HepG2 (cell line): ENCODE data around the gene SHC1. TPM values are rescaled to one million over a fixed set of nuclear protein-coding genes. Genes with fewer than 3 reads are reported as not detected.

ENCODE experiments used
- CSRNP1 ChIP-seq: sonication (generic); formaldehyde crosslinking; IDR thresholded peaks from 2 replicates; pipeline ENCODE4 v1.8.1; 2023; ENCODE audit warnings: mild to moderate bottlenecking, missing genetic modification reagents
- SAFB2 ChIP-seq: sonication (generic); formaldehyde crosslinking; IDR thresholded peaks from 2 replicates; pipeline ENCODE4 v1.5.1; 2020; ENCODE audit warnings: missing genetic modification reagents, low read depth, mild to moderate bottlenecking, borderline replicate concordance
- SNAPC4 ChIP-seq: sonication (generic); formaldehyde crosslinking; IDR thresholded peaks from 2 replicates; pipeline ENCODE4 v1.4.0; 2020; ENCODE audit warnings: mild to moderate bottlenecking, missing genetic modification reagents
- SOX6 ChIP-seq, 2 experiments: fragments of 450-650 bp in 1 of 2; sonication (generic) in 1 of 2; formaldehyde crosslinking in 1 of 2; IDR thresholded peaks; 2 replicates each; pipeline versions ENCODE4 v1.4.0 to v1.6.1; 2017 to 2020; ENCODE audit warnings: antibody characterized with exemption in 1 of 2, mild to moderate bottlenecking in 1 of 2, missing genetic modification reagents in 1 of 2
- ZBTB1 ChIP-seq: sonication (generic); formaldehyde crosslinking; IDR thresholded peaks from 2 replicates; pipeline ENCODE4 v1.4.0; 2020; ENCODE audit warnings: missing genetic modification reagents, borderline replicate concordance
- ZNF12 ChIP-seq: sonication (generic); formaldehyde crosslinking; IDR thresholded peaks from 2 replicates; pipeline ENCODE4 v1.5.0; 2020; ENCODE audit warnings: missing genetic modification reagents
- ZNF280B ChIP-seq: sonication (generic); formaldehyde crosslinking; IDR thresholded peaks from 2 replicates; pipeline ENCODE4 v1.5.0; 2020; ENCODE audit warnings: missing genetic modification reagents, mild to moderate bottlenecking, borderline replicate concordance
- ZNF33A ChIP-seq: sonication (generic); formaldehyde crosslinking; IDR thresholded peaks from 2 replicates; pipeline ENCODE4 v1.5.1; 2020; ENCODE audit warnings: missing genetic modification reagents, mild to moderate bottlenecking, moderate library complexity, borderline replicate concordance
- ZNF570 ChIP-seq: sonication (generic); formaldehyde crosslinking; IDR thresholded peaks from 2 replicates; pipeline ENCODE4 v1.4.0; 2020; ENCODE audit warnings: mild to moderate bottlenecking, missing genetic modification reagents, borderline replicate concordance
- ZNF691 ChIP-seq: sonication (generic); formaldehyde crosslinking; IDR thresholded peaks from 2 replicates; pipeline ENCODE4 v1.4.0; 2020; ENCODE audit warnings: missing genetic modification reagents, low read depth, mild to moderate bottlenecking, borderline replicate concordance
- ZNF724P ChIP-seq: sonication (generic); formaldehyde crosslinking; IDR thresholded peaks from 2 replicates; pipeline ENCODE4 v1.8.0; 2022; ENCODE audit warnings: missing genetic modification reagents, borderline replicate concordance
- ZSCAN12 ChIP-seq: sonication (generic); formaldehyde crosslinking; IDR thresholded peaks from 2 replicates; pipeline ENCODE4 v1.9.0; 2021; ENCODE audit warnings: mild to moderate bottlenecking, missing genetic modification reagents
- polyA plus RNA-seq, 8 experiments: library from polyadenylated mRNA; depleted of rRNA in 3 of 8; stranded (reverse) in 7 of 8; unstranded in 1 of 8; fragments of >200 nt; fragmentation: Illumina TruSeq in 4 of 8; extraction: Trizol in 4 of 8; gene quantifications; 2 replicates each; pipeline versions ENCODE4 v1.2.1 to v1.2.3, GENCODE V29; 2011 to 2016; ENCODE audit warnings: low read depth in 4 of 8, missing spikeins in 1 of 8, mixed read lengths in 1 of 8; ENCODE audit not compliant: insufficient read depth in 1 of 8
- total RNA-seq, 5 experiments: library from RNA; depleted of rRNA; stranded (reverse); fragments of >200 nt; fragmentation: Illumina TruSeq; extraction: Trizol; gene quantifications; 2 replicates each; pipeline ENCODE4 v1.2.3, GENCODE V29; 2016; ENCODE audit warnings: low read depth in 1 of 5

Gene SHC1
- total and polyA plus RNA-seq, 2 of the 13 experiments (the other 11 are each of a cell fraction or from before 2014, with no cell fraction given), result 52.0 to 137 TPM

DNA sequence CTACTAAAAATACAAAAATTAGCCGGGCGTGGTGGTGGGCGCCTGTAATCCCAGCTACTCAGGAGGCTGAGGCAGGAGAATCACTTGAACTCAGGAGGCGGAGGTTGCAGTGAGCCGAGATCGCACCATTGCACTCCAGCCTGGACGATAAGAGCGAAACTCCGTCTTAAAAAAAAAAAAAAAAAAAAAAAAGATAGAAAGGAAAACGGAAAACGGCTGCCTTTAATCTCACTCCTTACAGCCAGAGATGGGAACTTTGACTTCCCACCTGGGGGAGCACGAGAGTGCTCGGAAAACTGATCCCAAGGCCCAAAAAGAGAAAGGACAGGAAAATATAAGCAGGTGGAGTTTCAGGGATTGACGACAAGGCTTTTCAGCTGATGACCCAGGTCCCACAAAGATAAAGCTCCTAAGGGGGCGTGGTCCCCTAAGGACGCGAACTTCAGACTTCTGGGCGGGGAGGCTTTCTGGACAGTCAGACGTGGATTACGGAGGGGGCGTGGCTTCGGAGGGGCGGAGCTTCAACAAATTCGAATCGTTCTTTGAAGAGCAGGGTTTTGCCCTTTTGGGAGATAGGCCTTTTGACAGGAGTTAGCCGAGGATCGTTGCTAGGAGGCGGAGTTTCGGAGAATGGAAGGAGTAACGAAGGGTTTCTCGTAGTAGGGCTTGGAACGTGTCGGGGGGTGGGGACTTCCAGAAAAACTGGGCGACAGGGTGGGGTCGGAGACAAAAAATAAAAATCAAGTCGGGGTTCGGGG, 3.0 kb upstream of the SHC1 start (continued):
- TF ChIP-seq SOX6 (IDR thresholded peaks at IDR 0.05) (no peak), SOX6 (CRISPR knock-in tag; IDR thresholded peaks at IDR 0.05) (no peak; the same call in 1 of the 2 replicates), ZNF33A (CRISPR knock-in tag) (no peak), SNAPC4 (no peak), SAFB2 (CRISPR knock-in tag) (no peak), ZNF12 (CRISPR knock-in tag) (no peak), ZNF280B (no peak), ZNF691 (CRISPR knock-in tag) (no peak), ZNF570 (no peak), CSRNP1 (CRISPR knock-in tag) (no peak), ZNF724P (no peak; the same call in 1 of the 2 replicates), ZSCAN12 (CRISPR knock-in tag) (no peak), ZBTB1 (CRISPR knock-in tag) (no peak)
